Measurements from ENCODE around the gene BCL11A. TPM values are rescaled to one million over a fixed set of nuclear protein-coding genes. Genes with fewer than 3 reads are reported as not detected.

The BCL11A gene
- total RNA-seq, 1 experiment from 2014 or later = 91.4 TPM

DNA sequence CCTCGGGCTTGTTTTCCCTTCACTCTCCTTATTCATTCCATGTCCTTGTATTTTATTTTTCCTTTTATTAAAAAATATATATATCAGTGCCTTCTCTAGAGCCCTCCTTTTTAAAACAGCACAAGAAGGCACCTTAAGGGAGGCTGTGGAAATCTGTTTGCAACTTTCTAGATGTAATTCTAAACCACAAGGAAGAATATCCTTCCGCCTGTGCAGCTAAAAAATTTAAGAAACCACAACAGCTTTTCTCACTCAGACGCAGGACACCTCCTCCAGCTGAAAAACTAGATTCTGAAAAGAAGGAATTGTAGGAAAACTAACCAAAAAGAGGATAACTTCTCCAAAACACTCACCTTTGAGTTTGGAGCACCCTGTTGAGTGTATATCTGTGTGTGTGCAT, 142.2 kb downstream of the BCL11A start:
- Histone ChIP-seq H2AK5ac (ENCODE audit: insufficient read length, low read length) (no peak overlapping the region), H3T11ph (ENCODE audit: low read length) (no peak overlapping the region), H3K14ac (ENCODE audit: insufficient read depth, low read length) (no peak overlapping the region), H3K4ac (ENCODE audit: low read depth, low read length) (no peak overlapping the region), H3K23me2 (ENCODE audit: insufficient read length, low read depth, low read length, poor library complexity, severe bottlenecking) (no peaks in the 10 kb centered on the region), H2AFZ (ENCODE audit: low read length) (no peak overlapping the region), H3K9ac (ENCODE audit: extremely low read depth, insufficient read length, low read length) (no peak overlapping the region), H3K23ac (ENCODE audit: insufficient read length, low read depth, low read length) (no peak overlapping the region), H3K79me1 (ENCODE audit: insufficient read depth, low read depth, low read length, poor library complexity, severe bottlenecking) (no peaks in the 10 kb centered on the region), H2BK5ac (ENCODE audit: insufficient read length, low read length) (no peak overlapping the region), H3K56ac (ENCODE audit: insufficient read length, low read depth, low read length) (no peak overlapping the region), H3K4me2 (ENCODE audit: insufficient read depth, insufficient read length, low read length) (no peak overlapping the region), H2BK15ac (ENCODE audit: low read depth, low read length) (no peak overlapping the region), H4K5ac (ENCODE audit: insufficient read length, low read depth, low read length) (no peak overlapping the region), H4K20me1 (ENCODE audit: control insufficient read depth, insufficient read depth, insufficient read length) (no peaks in the 10 kb centered on the region), H3K27ac (ENCODE audit: insufficient read length, low read depth, low read length) (no peak overlapping the region), H4K91ac (ENCODE audit: insufficient read length, low read depth, low read length) (no peak overlapping the region), H3K79me2 (ENCODE audit: insufficient read depth, low read length) (no peaks in the 10 kb centered on the region), H2BK120ac (ENCODE audit: low read depth, low read length, poor library complexity, severe bottlenecking) (no peak overlapping the region), H3K9me3 (ENCODE audit: control insufficient read depth, low read depth, low read length) (no peaks in the 10 kb centered on the region), H3K18ac (ENCODE audit: insufficient read length, low read depth, low read length) (no peak overlapping the region), H2BK20ac (ENCODE audit: low read depth, low read length, poor library complexity, severe bottlenecking) (no peak overlapping the region), H4K8ac (replicated peaks; ENCODE audit: insufficient read length, low read depth, low read length) (no peak overlapping the region), H3K27me3 (ENCODE audit: insufficient read depth, low read length) (peaks cover 1% of the 10 kb centered on the region; the same call in 1 of the 2 replicates), H3K4me1 (ENCODE audit: insufficient read depth, low read length) (peaks cover 5% of the 10 kb centered on the region; the same call in 1 of the 2 replicates), H2BK12ac (ENCODE audit: insufficient read length, low read depth, low read length) (no peak overlapping the region)
- Mint-ChIP-seq H3K27ac (no peak overlapping the region), H3K36me3 (ENCODE audit: insufficient read depth in 1 of 3, low read depth in 3 of 3) (peaks cover 3 to 5% (median 5%) of the 10 kb centered on the region in 3 experiments; a peak in 6 of 7 replicates), H3K9me3 (peaks cover 3 to 5% of the 10 kb centered on the region in 2 experiments; a peak in 1 of 5 replicates), H3K4me3 (no peak overlapping the region), H3K27me3 (ENCODE audit: low read depth) (peaks cover 14% of the 10 kb centered on the region), H3K4me1 (peaks cover 46 to 53% of the 10 kb centered on the region in 2 experiments)
- TF ChIP-seq, protein P1, sequence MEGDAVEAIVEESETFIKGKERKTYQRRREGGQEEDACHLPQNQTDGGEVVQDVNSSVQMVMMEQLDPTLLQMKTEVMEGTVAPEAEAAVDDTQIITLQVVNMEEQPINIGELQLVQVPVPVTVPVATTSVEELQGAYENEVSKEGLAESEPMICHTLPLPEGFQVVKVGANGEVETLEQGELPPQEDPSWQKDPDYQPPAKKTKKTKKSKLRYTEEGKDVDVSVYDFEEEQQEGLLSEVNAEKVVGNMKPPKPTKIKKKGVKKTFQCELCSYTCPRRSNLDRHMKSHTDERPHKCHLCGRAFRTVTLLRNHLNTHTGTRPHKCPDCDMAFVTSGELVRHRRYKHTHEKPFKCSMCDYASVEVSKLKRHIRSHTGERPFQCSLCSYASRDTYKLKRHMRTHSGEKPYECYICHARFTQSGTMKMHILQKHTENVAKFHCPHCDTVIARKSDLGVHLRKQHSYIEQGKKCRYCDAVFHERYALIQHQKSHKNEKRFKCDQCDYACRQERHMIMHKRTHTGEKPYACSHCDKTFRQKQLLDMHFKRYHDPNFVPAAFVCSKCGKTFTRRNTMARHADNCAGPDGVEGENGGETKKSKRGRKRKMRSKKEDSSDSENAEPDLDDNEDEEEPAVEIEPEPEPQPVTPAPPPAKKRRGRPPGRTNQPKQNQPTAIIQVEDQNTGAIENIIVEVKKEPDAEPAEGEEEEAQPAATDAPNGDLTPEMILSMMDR (conservative IDR thresholded peaks at IDR 0.05) = no peak
- no peak for DNase-seq
- no CpG with 5 or more reads among the region's 3 CpGs for WGBS (ENCODE audit: extremely low coverage, insufficient read length, low lambda C conversion rate)
